ENCODE data around the gene SLC29A2. TPM values are rescaled to one million over a fixed set of nuclear protein-coding genes. Genes with fewer than 3 reads are reported as not detected.

The SLC29A2 gene
- total RNA-seq, 1 donor from 2014 or later, result 4.2 TPM

DNA sequence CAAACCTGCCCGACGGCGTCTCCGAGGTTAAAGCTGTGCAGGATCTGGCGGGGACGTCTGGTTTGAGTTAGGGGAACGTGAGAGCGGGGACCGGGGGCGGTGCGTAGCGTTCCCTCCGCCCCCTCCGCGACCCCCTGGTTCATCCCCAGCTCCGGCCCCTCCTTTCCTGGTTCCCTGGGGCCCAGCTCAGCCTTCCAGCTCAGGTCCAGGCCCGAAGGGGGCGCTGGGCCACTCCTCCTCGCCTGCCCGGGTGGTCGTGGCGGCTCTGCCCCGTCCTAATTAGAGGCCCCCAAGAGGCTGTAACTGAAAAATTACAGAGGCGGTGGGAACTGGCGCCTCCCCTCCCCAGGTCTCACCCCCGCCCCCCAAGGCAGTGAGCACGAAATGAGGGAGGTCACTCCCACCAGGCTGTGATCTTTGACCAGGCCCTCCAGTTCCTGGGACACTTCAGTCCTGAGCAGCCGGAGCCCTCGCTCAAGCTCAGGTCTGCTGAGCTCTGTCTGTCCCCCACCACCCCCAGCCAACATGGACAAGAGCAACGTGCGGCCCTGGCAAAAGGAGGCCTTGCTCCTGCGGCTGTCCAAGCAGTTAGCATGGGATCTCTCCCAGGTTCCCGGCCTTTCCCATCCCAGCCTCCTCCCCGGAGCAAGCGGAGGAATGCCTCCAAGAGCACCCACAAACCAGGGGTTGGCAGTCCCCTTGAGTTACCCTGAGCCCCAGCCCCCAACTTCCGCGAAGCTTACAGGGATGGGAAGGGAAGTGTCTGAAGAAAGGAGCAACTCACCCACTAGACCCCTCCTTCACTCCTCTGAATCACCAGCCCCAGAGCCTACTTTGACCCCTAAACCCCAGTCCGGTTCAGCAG lies 58.0 kb downstream of the SLC29A2 start:
- H3K4me1 ChIP-seq (ENCODE audit: control insufficient read depth in 3 of 3, insufficient read depth in 3 of 3, low read length in 3 of 3), result peaks cover 18 to 42% (median 31%) of the 10 kb centered on the region in 3 donors

DNA sequence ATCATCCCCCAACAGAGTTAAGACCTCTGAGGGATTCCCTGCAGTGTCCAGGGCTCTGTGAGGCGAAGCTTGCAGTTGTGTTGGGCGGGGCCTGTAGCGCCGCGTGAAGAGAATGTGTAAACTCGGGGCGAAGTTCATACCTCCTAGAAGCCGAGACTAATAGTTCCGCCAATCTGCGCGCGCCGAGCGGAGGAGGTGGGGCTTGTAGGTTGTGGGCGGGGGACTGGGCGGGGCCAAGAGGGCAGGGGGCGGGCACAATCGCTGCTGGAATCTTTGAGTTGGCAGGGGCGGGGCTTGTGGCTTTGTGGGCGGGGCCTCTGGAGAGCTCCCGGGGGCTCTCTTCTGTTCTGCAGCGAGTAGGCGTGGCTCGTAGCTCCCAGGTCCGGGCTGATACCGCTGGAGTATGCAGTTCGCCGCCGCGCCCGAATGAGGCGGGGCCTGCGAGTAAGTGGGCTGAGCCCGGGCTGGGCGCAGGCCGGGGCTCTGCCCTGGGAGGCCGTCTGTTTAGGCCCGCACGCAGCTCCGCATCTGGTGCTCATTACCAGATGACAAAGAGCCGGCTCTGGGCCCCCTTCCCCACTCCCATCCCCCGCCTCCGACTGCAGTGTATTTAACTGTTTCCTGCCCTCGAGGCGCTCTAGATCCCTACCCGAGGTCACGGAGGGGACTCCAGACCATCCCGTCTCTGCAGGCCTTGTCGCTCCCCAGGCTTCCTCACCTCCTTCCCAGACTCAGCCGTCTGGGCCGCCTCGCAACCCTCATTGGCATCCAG lies 58.8 kb downstream of the SLC29A2 start:
- Histone ChIP-seq H3K27ac (ENCODE audit: low read depth, low read length) (peak overlapping the region; percentile 82), H3K4me1 (ENCODE audit: control insufficient read depth in 3 of 3, insufficient read depth in 3 of 3, low read length in 3 of 3) (peaks cover 11 to 34% (median 24%) of the 10 kb centered on the region in 3 donors), H3K9ac (ENCODE audit: low read depth in 1 of 3, low read length in 3 of 3) (peak overlapping the region; percentile 59 to 81 (median 68)), H3K27me3 (ENCODE audit: control insufficient read depth in 3 of 3, insufficient read depth in 3 of 3, low read length in 3 of 3) (peaks cover 18 to 27% (median 22%) of the 10 kb centered on the region in 3 donors), H3K36me3 (ENCODE audit: control insufficient read depth in 3 of 3, insufficient read depth in 3 of 3, low read length in 3 of 3) (no peaks in the 10 kb centered on the region), H3K4me3 (ENCODE audit: low read length in 3 of 3) (peak overlapping the region; percentile 82 to 91 (median 87)), H3K9me3 (ENCODE audit: control insufficient read depth in 3 of 3, low read length in 3 of 3) (no peaks in the 10 kb centered on the region)

More for the DNA sequence above, 58.0 kb downstream of the SLC29A2 start:
- peak overlapping the region; percentile 43 to 78 (median 59) for H3K9ac ChIP-seq (ENCODE audit: low read depth in 1 of 3, low read length in 3 of 3)
- peak overlapping the region; percentile 57 to 74 (median 69) for H3K4me3 ChIP-seq (ENCODE audit: low read length in 3 of 3)
- H3K36me3 ChIP-seq (ENCODE audit: control insufficient read depth in 3 of 3, insufficient read depth in 3 of 3, low read length in 3 of 3), result no peaks in the 10 kb centered on the region
- H3K27me3 ChIP-seq (ENCODE audit: control insufficient read depth in 3 of 3, insufficient read depth in 3 of 3, low read length in 3 of 3), result peaks cover 18 to 27% (median 22%) of the 10 kb centered on the region in 3 donors
- peak overlapping the region; percentile 82 for H3K27ac ChIP-seq (ENCODE audit: low read depth, low read length)
- no peaks in the 10 kb centered on the region for H3K9me3 ChIP-seq (ENCODE audit: control insufficient read depth in 3 of 3, low read length in 3 of 3)

Small RNA genes within 50 kb of the gene (small RNA-seq; reads per million reads assigned to genes)
- not detected for gene RF00017
- gene RNU1-84P, result 0.12 reads per million

Other genes with a start within 250 kb of the SLC29A2 start
- gene KLC2, start 114.1 kb downstream of the SLC29A2 start, total RNA-seq, result 9.9 TPM
- gene RAB1B, start 103.1 kb downstream of the SLC29A2 start, total RNA-seq, result 33.9 TPM
- gene CNIH2, start 93.6 kb downstream of the SLC29A2 start, total RNA-seq, result not detected
- 57.4 TPM for gene YIF1A, start 82.6 kb downstream of the SLC29A2 start, total RNA-seq
- gene TMEM151A, start 79.9 kb downstream of the SLC29A2 start, total RNA-seq, result not detected
- 19.3 TPM for gene CD248, start 54.7 kb downstream of the SLC29A2 start, total RNA-seq
- gene RIN1, start 35.3 kb downstream of the SLC29A2 start, total RNA-seq, result 5.7 TPM
- gene BRMS1, start 26.7 kb downstream of the SLC29A2 start, total RNA-seq, result 28.2 TPM
- gene B4GAT1, start 24.1 kb downstream of the SLC29A2 start, total RNA-seq, result 24.5 TPM
- gene NPAS4, start 49.3 kb upstream of the SLC29A2 start, total RNA-seq, result under 0.01 TPM
- 27.1 TPM for gene MRPL11, start 67.1 kb upstream of the SLC29A2 start, total RNA-seq
- gene PELI3, start 95.1 kb upstream of the SLC29A2 start, total RNA-seq, result 9.4 TPM
- 26.1 TPM for gene DPP3, start 108.7 kb upstream of the SLC29A2 start, total RNA-seq
- gene BBS1, start 138.9 kb upstream of the SLC29A2 start, total RNA-seq, result 14.6 TPM
- 3.7 TPM for gene ZDHHC24, start 174.3 kb upstream of the SLC29A2 start, total RNA-seq
- 156 TPM for gene ACTN3, start 175.1 kb upstream of the SLC29A2 start, total RNA-seq
- 27.1 TPM for gene CTSF, start 196.8 kb upstream of the SLC29A2 start, total RNA-seq
- gene CCDC87, start 221.3 kb upstream of the SLC29A2 start, total RNA-seq, result not detected
- gene CCS, start 221.4 kb upstream of the SLC29A2 start, total RNA-seq, result 27.7 TPM
- 23.5 TPM for gene RBM14, start 244.9 kb upstream of the SLC29A2 start, total RNA-seq